GM10266 (cell line): ENCODE results near the gene HSPA14.

Experiments used
- DNase-seq: peaks from one replicate; pipeline ENCODE4 v3.0.0; 2012; ENCODE audit errors: extremely low spot score
- CTCF ChIP-seq: IDR thresholded peaks from 2 replicates; pipeline ENCODE4 v1.5.1; 2012; ENCODE audit warnings: mild to moderate bottlenecking, low read depth; ENCODE audit not compliant: control insufficient read depth, insufficient read depth; ENCODE audit errors: missing control alignments

HSPA14 gene

GRCh38 chr10:14876764-14877163, 38.7 kb downstream of the HSPA14 start:
- no peak for TF ChIP-seq CTCF
- DNase-seq: no peak

GRCh38 chr10:14878266-14879123, 40.4 kb downstream of the HSPA14 start, which contains the start of gene SUV39H2:
Gene SUV39H2, plus strand, starts transcription at chr10:14878866. Its CDS starts 23 bp downstream, at chr10:14878889.
- TF ChIP-seq CTCF: peak; percentile 31
- DNase-seq: peak; percentile 100

DNA sequence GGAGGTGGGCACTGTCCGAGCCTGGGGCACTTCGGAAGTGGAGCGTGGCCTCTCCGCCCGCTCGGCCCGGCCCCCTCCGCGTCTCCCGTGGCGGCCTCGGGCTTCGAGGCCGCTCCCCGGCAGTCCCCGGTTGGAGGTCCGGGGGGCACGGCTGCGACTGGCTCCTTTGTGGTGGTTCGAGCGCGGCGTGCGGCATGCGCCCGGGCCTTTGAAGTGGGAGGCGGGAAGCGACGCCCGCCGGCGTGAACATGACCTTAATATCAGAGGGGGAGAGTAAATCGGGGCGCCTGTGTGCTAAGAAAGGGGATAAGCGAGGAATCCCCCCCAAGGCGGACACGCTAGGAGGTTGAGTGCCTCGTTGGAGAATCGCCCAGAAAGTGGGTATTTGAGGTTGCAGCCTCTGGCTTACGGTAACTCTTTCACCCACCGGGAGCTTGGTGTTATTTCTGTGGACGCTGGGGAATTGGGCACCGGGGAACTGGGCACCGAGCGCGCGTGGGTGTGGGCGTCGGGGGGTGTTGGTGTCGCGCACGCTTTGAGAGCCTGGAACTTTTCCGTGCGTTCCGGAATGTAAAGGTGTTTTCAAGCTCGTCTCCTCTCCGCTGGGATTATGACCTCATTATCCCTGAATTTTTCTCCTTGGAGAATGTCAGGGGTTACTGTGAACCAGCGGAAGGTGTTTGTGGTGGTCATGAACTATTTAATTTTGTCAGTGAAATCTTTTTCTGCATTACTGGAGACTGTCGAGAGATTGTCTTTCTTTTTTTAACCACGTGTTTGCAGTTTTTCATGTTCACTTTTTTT, 41.2 kb downstream of the HSPA14 start:
- DNase-seq: peak; percentile 28
- TF ChIP-seq CTCF: no peak

- TF ChIP-seq CTCF: no peak
These were observed 41.8 kb downstream of the HSPA14 start for GRCh38 chr10:14879928-14880193.

DNA sequence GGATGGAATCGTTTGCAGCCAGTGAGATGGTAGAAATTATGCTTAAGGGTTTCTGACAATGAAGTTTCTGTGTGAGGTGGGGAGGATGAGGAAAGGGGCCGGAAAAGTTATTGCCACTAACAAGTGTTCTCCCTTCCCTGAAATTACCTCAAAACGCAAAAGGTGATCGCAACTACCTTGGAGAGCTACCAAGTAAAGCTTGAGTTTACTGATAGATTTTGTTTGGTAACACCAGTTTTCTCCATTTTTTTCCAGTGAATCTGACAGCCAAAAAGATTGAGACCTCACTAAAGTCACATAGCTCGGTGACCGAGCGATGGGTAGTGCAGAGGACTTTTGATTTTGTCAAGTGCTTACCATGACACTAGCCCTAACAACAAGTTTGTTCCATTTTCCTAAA, 42.1 kb downstream of the HSPA14 start:
- no peak for TF ChIP-seq CTCF
- DNase-seq: no peak

More at GRCh38 chr10:14879928-14880193, 41.8 kb downstream of the HSPA14 start:
- peak; percentile 10 for DNase-seq

- no peak for DNase-seq
- no peak for TF ChIP-seq CTCF
These were observed 46.0 kb downstream of the HSPA14 start for GRCh38 chr10:14884082-14884481.

GRCh38 chr10:14889318-14889717, 51.2 kb downstream of the HSPA14 start:
- peak; percentile 13 for TF ChIP-seq CTCF
- peak; percentile 27 for DNase-seq
